DMS53 treated with DMSO at 0.1 percent for 48 hours (cell line): ENCODE results near the gene CYTH2.
A peak's percentile ranks its signal among the peaks of the same experiment; 100 is the strongest.
"Not testable (repeated sequence)": the region's sequence is repeated elsewhere in the genome, so short reads cannot be mapped to it uniquely, and the experiment has no call there.

Source experiments
- DNase-seq: peaks from one replicate; lab custom pipeline; 2025; ENCODE audit not compliant: unreplicated experiment; lab: John Stamatoyannopoulos, UW

Gene CYTH2

GRCh38 chr19:48477067-48477685, 8.0 kb downstream of the CYTH2 start:
- no peak for DNase-seq

GRCh38 chr19:48477698-48478338, 8.6 kb downstream of the CYTH2 start:
- DNase-seq, result no peak

- DNase-seq, result no peak
Measured at GRCh38 chr19:48478339-48479256, 9.4 kb downstream of the CYTH2 start.

DNA sequence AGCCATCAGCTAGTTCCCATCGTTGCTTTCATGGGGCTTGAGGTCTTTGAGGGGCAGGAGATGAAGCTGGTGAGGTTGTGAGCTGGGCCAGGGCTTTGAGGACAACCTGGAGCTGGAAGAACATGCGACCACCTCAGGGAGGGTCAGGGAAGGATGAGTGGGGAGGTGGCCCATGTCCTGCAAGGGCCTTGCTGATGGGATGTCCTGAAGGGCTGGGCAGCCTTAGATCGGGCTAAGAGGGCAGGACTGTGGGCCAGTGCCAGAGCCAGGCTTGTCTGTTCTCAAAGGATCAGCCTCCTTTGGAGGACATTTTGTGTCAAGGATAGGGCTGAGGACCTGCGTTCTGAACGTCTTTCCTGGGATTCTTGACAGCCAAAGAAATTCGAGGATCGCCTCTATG, 10.5 kb downstream of the CYTH2 start:
- no peak for DNase-seq

GRCh38 chr19:48480183-48480557, 11.0 kb downstream of the CYTH2 start:
- DNase-seq, result peak; percentile 42

- peak; percentile 44 for DNase-seq
Measured at GRCh38 chr19:48480558-48481500, 11.7 kb downstream of the CYTH2 start.

- DNase-seq, result no peak
Measured at GRCh38 chr19:48481846-48482639, 12.9 kb downstream of the CYTH2 start.

DNA sequence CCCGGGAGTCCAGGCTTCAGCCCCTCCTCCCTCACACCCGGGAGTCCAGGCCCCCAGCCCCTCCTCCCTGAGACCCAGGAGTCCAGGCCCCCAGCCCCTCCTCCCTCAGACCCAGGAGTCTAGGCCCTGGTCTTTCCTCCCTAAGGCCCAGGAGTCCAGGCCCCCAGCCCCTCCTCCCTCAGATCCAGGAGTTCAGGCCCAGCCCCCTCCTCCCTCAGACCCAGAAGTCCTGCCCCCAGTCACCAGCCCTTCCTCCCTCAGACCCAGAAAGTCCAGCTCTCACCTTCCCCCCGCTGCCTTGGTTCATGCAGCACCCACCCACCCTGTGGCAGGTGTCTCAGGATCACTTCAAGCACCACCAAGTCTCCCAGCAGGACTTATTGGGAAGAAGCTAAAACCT, 14.1 kb downstream of the CYTH2 start:
- DNase-seq, result no peak

DNA sequence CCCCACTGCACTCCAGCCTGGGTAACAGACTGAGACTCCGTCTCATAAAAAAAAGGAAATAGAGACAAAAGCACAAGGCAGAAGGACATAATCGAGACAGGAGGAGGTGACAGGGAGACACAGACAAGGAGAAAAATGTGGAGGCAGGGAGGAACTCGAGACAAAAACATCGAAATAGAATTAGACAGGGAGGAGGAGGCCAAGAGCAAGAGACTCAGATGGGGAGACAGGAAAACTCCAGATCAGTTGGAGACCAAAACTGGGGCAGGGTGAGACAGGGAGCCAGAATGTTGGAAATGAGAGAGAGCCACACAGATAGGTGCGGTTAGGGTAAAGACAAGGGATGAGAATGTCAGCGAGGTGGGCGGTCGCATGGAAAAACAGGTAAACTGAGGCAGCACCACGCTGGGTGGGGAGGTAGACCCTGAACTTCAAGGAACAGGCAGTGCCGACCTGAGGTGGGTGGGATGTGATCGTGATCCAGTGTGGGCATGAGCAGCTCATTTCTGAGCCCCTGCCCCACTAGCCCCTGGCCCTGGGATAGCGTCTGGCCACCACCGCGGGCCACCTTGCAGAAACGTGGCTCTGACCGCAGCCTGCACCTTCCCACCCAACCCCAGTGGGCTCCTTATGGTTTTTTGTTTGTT, 15.2 kb downstream of the CYTH2 start:
- no peak for DNase-seq

- no peak for DNase-seq
Measured at GRCh38 chr19:48484931-48485612, 15.9 kb downstream of the CYTH2 start.

DNA sequence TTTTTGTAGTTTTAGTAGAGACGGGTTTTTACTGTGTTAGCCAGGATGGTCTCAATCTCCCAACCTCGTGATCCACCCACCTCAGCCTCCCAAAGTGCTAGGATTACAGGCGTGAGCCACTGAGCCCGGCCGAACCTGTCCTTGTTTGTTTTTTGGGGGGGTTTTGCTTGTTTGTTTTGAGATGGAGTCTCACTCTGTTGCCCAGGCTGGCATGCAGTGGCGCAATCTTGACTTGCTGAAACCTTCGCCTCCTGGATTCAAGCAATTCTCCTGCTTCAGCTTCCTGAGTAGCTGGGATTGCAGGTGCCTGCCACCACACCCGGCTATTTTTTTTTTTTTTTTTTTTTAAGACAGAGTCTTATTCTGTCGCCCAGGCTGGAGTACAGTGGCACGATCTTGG, 17.5 kb downstream of the CYTH2 start:
- not testable (repeated sequence) for DNase-seq

- DNase-seq, result no peak
Measured at GRCh38 chr19:48487544-48487943, 18.4 kb downstream of the CYTH2 start.

- DNase-seq, result no peak
Measured at GRCh38 chr19:48487948-48488347, 18.8 kb downstream of the CYTH2 start.

GRCh38 chr19:48488478-48488877, 19.3 kb downstream of the CYTH2 start:
- not testable (repeated sequence) for DNase-seq

- peak; percentile 49 for DNase-seq
Measured at GRCh38 chr19:48489608-48490216, 20.5 kb downstream of the CYTH2 start.

- no peak for DNase-seq
Measured at GRCh38 chr19:48490981-48491792, 22.0 kb downstream of the CYTH2 start.

DNA sequence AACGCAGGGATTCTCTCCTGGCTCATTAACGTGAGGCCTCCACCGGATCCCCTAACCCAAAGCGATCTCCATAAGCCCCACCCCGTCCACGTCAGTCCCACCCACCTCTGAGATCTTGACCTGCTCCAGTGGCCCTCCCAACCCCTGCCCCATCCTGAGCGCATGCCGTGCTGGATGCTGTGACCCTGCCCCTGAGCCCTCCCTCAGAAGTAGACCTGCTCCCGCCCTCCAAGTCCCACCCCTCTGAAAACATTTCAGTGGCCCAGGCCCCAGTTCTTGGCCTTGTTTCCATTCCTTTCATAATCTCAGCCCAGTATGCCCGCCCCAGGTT, 22.6 kb downstream of the CYTH2 start:
- DNase-seq, result no peak
